GM10266 (cell line): ENCODE results near the gene KNDC1.

Source experiments
- DNase-seq: peaks from one replicate; pipeline ENCODE4 v3.0.0; 2012; ENCODE audit errors: extremely low spot score
- TF ChIP-seq, protein P1 (sequence below): IDR thresholded peaks from 2 replicates; pipeline ENCODE4 v1.5.1; 2012; ENCODE audit warnings: mild to moderate bottlenecking, low read depth; ENCODE audit not compliant: control insufficient read depth, insufficient read depth; ENCODE audit errors: missing control alignments

Gene KNDC1

DNA sequence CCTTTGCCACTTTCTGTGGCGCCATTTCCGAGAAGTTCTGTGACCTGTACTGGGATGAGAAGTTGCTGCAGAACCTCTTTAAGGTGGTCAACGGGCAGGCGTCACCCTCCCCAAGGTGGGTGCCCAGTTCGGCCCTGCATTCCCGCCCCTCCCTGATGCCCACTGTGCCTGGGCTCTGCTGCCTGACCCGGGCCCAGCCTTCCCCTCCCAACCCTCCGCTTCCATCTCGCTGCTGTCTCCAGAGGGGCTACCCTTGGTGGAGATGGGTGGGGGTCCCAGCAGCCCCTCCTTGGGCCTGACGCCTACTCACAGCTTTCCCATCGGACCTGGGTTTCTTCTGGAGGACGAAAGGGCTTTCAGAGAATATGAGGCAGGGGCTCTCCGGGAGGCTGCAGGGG is 39.5 kb downstream of the KNDC1 start:
- no peak for DNase-seq
- TF ChIP-seq, protein P1, sequence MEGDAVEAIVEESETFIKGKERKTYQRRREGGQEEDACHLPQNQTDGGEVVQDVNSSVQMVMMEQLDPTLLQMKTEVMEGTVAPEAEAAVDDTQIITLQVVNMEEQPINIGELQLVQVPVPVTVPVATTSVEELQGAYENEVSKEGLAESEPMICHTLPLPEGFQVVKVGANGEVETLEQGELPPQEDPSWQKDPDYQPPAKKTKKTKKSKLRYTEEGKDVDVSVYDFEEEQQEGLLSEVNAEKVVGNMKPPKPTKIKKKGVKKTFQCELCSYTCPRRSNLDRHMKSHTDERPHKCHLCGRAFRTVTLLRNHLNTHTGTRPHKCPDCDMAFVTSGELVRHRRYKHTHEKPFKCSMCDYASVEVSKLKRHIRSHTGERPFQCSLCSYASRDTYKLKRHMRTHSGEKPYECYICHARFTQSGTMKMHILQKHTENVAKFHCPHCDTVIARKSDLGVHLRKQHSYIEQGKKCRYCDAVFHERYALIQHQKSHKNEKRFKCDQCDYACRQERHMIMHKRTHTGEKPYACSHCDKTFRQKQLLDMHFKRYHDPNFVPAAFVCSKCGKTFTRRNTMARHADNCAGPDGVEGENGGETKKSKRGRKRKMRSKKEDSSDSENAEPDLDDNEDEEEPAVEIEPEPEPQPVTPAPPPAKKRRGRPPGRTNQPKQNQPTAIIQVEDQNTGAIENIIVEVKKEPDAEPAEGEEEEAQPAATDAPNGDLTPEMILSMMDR: no peak

DNA sequence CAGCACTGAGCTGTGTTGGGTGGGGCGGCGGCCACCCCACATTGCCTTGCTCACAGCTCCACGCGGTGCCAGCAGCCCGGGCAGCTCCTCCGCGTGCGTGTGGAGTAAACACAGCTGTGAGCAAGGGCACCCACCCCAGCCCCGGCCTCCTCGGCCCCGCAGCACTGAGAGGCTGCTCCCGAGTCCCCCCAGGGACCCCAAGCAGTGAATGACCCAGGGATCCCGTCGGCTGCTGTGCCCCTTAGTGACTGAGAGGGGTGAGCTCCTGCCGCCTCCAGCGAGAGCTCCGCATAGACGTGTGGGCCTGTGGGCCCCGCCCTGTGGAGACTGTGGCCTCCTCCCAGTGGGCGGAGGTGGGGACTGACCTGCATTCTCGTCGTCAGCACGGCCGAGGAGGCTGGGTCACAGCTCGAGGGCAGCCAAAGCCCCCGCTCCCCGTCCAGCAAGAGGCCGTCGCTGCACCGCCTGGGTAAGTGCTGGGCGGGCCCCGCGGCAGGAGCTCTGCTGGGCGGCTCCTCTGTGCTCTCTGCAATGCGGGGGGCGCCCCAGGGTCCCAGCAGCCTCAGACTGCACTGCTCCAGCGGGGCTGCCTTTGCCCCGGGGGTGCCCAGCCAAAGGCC is 40.1 kb downstream of the KNDC1 start:
- TF ChIP-seq, protein P1: no peak
- no peak for DNase-seq

DNA sequence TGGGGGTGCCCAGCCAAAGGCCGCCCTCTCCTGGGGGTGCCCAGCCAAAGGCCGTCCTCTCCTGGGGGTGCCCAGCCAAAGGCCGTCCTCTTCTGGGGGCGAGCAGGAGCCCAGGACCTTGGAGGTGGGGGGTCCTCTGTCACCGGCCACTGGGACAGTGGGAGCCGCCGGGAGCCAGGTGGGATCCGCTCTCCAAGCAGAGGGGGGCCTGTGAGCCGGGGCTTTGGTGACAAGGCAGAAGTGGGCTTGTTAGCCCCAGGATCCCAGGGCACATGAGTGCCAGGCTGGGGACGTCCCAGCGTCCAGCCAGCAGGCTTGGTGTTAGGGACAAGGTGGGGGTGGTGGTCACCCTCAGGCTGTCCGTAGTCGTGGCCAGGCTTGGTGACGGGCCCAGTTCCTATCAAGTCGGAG is 40.6 kb downstream of the KNDC1 start:
- DNase-seq: no peak
- TF ChIP-seq, protein P1: no peak

DNA sequence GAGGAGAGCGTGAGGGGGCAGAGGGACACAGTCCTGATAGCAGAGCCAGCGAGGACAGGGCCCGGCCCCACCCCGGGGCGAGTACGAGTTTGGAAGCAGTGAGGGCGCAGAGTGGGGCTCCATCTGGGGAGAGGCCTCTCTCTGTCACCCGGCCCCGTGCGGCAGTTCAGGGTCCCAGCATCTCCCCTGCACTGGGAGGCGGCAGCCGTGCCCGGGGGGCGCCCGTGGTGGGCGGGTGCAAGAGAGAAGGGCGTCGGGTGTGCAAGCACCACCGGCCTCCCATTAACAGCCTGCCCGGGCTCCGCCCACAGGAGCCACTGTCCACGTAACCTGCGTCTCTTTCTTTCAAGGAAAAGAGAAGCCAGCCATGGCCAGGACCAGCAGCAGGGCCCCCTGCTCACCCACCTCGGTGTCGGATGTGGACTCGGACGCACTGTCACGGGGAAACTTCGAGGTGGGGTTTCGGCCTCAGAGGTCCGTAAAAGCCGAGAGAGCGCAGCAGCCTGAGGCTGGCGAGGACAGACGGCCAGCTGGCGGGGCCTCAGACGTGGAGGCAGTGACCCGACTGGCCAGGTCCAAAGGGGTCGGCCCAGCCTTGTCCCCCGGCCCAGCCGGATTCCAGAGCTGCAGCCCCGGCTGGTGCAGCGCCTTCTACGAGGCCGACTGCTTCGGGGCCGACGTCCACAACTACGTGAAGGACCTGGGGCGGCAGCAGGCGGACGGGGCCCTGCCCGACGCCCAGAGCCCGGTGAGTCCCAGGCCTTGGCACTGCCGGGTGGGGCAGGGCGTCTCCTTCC is 41.3 kb downstream of the KNDC1 start:
- TF ChIP-seq, protein P1: no peak
- no peak for DNase-seq

DNA sequence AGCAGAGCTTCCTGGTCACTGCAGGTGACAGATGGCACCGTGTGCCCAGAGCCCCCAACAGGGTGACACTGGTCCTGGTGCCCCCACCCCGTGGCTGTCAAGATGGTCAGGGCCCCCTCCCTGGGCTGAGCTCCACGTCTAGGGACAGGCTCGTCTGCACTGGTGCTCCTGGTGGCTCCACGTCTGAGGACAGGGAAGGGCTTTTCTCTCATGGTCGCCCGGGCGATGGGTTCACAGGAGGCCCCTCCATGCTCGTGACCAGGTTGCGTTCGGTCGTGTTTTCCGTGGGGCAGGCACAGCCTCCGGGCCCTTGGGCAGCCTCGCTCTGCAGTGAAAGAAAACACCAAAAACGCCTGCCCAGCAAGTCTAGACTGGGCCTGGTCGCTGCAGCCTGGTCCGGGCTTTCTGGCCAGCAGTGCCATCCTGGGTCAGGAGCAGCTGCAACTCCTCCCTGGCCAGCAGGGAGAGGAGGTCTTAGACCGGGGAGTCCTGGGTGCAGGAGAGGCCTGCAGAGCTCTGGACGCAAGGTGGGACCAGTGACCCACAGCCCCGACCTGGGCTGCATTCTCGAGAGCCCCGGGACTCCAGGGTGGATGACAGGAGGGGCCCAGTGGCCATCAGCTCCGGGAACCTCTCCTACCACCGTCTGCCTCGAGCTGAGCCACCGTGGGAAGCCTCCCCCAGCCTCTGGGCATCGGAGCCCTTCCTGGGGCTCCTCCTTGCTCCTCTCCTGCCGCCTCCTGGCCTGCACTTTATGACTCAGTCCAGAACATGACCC is 42.1 kb downstream of the KNDC1 start:
- TF ChIP-seq, protein P1: no peak
- no peak for DNase-seq

DNA sequence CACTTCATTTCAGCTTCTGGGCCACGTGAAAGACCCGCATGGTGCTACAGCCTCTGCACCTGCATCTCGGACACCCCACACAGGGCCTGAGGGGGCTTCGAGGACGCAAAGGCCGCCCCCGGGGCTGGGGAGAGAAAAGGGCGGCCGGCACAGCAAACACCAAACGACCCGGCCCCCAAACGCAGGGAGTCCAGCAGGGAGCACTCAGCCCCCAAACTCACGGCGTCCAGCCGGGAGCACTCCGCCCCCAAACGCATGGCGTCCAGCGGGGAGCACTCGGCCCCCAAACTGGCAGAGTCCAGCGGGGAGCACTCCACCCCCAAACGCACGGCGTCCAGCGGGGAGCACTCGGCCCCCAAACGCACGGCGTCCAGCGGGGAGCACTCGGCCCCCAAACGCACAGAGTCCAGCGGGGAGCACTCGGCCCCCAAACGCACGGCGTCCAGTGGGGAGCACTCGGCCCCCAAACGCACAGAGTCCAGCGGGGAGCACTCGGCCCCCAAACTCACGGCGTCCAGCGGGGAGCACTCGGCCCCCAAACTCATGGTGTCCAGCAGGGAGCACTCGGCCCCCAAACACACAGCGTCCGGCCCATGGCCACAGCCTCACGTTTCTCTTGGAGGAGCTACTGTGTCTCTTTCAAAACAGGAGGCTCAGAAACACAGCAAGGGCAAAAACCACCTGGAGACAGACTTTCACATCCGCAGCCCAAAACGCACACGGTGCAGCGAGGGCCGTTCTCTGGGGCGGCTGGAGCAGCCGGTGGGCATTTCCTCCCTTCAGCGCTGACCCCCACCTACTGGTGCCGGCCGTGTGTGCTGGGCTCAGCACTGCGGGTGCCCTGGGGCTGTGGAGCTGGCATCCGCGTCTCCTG is 43.0 kb downstream of the KNDC1 start:
- TF ChIP-seq, protein P1: no peak
- DNase-seq: no peak
